ENCODE results near the gene LTBP3. TPM values are rescaled to one million over a fixed set of nuclear protein-coding genes. Genes with fewer than 3 reads are reported as not detected.

The LTBP3 gene
- total and polyA plus RNA-seq, 2 of the 13 experiments (the other 11 are each of a cell fraction or from before 2014, with no cell fraction given), result 12.2 to 68.1 TPM

DNA sequence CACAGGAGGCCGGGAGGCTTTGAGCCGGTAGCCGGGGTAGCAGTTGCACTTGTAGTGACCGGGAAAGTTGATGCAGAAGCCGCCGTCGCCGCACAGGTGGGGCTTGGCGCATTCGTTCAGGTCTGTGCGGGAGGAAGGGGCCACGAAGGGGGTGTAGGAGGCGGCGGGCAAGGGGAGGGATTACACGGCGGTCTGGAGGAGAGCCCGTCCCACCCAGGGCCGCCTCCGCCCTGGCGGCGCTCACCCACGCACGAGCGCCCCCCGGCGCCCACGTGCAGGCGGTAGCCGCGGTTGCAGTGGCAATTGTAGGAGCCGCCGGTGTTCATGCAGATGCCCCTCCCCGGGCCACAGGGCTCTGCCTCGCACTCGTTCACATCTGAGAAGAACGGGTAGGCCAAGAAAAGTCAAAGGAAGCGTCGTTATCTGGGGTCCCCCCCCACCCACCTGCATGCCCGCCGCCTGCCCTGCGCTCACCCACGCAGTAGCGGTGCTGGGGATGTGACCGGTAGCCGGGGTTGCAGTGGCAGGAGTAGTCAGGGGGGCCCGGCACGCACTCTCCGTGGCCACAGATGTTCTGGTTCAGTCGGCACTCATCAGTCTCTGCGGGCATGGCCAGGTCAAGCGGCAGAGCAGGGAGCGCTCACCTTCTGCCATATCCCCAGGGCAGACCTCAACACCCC, 10.6 kb downstream of the LTBP3 start:
- H3K4me1 ChIP-seq (ENCODE audit: insufficient read depth, low read length), result peaks cover 38% of the 10 kb centered on the region
- in situ Hi-C loops (cut with HindIII; ENCODE audit: extremely low pct_ligation_motif_present, low pct_unique_long_range_greater_than_20kb) (no loop called here), intact Hi-C loops (cut with micrococcal nuclease; ENCODE audit: unreplicated experiment) (no loop called here)
- peaks cover 7% of the 10 kb centered on the region; the same call in 1 of the 2 replicates for H4K20me1 ChIP-seq (ENCODE audit: insufficient read depth, low read length)
- H3K27ac ChIP-seq (ENCODE audit: extremely low read length, insufficient read depth, low read length), result no peak overlapping the region
- no peak for ATAC-seq
- H3K79me2 ChIP-seq (ENCODE audit: insufficient read depth, low read length), result no peaks in the 10 kb centered on the region
- no peak for DNase-seq (ENCODE audit: low spot score)
- no peak overlapping the region for H3K4me3 ChIP-seq (replicated peaks in 1 of 3; ENCODE audit: insufficient read depth in 1 of 3, low read depth in 2 of 3, low read length in 3 of 3)
- no peak overlapping the region for H3K4me2 ChIP-seq (ENCODE audit: low read depth, low read length)
- no peaks in the 10 kb centered on the region for H3K9me3 ChIP-seq (ENCODE audit: low read length)
- ChIA-PET POLR2A (interaction anchor here (1.3 kb wide), 1 partner anchor 23 kb away, joined by 7 read pairs; the partner anchor contains the start of gene ZNRD2), CTCF (ENCODE audit: low intra/inter-chr PET ratio, low total read pairs) (no interaction called here)
- TF ChIP-seq CENPX (CRISPR knock-in tag; IDR thresholded peaks at IDR 0.05), result no peak
- no peak for TF ChIP-seq SMYD3 (CRISPR knock-in tag; IDR thresholded peaks at IDR 0.05)
- TF ChIP-seq, protein P1, sequence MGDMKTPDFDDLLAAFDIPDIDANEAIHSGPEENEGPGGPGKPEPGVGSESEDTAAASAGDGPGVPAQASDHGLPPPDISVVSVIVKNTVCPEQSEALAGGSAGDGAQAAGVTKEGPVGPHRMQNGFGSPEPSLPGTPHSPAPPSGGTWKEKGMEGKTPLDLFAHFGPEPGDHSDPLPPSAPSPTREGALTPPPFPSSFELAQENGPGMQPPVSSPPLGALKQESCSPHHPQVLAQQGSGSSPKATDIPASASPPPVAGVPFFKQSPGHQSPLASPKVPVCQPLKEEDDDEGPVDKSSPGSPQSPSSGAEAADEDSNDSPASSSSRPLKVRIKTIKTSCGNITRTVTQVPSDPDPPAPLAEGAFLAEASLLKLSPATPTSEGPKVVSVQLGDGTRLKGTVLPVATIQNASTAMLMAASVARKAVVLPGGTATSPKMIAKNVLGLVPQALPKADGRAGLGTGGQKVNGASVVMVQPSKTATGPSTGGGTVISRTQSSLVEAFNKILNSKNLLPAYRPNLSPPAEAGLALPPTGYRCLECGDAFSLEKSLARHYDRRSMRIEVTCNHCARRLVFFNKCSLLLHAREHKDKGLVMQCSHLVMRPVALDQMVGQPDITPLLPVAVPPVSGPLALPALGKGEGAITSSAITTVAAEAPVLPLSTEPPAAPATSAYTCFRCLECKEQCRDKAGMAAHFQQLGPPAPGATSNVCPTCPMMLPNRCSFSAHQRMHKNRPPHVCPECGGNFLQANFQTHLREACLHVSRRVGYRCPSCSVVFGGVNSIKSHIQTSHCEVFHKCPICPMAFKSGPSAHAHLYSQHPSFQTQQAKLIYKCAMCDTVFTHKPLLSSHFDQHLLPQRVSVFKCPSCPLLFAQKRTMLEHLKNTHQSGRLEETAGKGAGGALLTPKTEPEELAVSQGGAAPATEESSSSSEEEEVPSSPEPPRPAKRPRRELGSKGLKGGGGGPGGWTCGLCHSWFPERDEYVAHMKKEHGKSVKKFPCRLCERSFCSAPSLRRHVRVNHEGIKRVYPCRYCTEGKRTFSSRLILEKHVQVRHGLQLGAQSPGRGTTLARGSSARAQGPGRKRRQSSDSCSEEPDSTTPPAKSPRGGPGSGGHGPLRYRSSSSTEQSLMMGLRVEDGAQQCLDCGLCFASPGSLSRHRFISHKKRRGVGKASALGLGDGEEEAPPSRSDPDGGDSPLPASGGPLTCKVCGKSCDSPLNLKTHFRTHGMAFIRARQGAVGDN (CRISPR knock-in tag; IDR thresholded peaks at IDR 0.05), result no peak
- no peak for TF ChIP-seq ZNF761 (CRISPR knock-in tag; conservative IDR thresholded peaks at IDR 0.05)
- TF ChIP-seq SMARCC2 (IDR thresholded peaks at IDR 0.05), result no peak
- no peak for TF ChIP-seq ZBTB20 (CRISPR knock-in tag; IDR thresholded peaks at IDR 0.05; ENCODE audit: borderline replicate concordance, low read depth)
- TF ChIP-seq RBFOX2 (IDR thresholded peaks at IDR 0.05; ENCODE audit: low read depth, low read length), result peak; percentile 50; the same call in 1 of the 2 replicates
- BruUV-seq (replicated peaks), result no TSS peak
- H3K27me3 ChIP-seq (ENCODE audit: control insufficient read depth in 1 of 2, insufficient read depth in 2 of 2, low read length in 2 of 2), result no peaks in the 10 kb centered on the region
- no peak for FAIRE-seq
- no peak overlapping the region for H3K9ac ChIP-seq (ENCODE audit: insufficient read depth, low read depth, low read length)
- 96% methylated on average over 33 of the region's 52 CpGs for WGBS (ENCODE audit: low lambda C conversion rate)
- peaks cover 4 to 11% of the 10 kb centered on the region in 2 experiments; a peak in 1 of 5 replicates for H3K36me3 ChIP-seq (replicated peaks in 1 of 2; ENCODE audit: control insufficient read depth in 1 of 2, insufficient read depth in 2 of 2, low read length in 2 of 2)
- H2AFZ ChIP-seq (ENCODE audit: low read length), result no peak overlapping the region
